GM11168 (cell line): ENCODE results near the gene ARHGEF7.
"Not testable (repeated sequence)": the region's sequence is repeated elsewhere in the genome, so short reads cannot be mapped to it uniquely, and the experiment has no call there.

Experiments
- in situ Hi-C: fragments of 300-500 bp; cut with MboI; formaldehyde crosslinking; loops from one replicate; pipeline ENCODE4 v1.12.0; 2022; ENCODE audit warnings: low sequenced_read_pairs; ENCODE audit not compliant: unreplicated experiment

Gene ARHGEF7

DNA sequence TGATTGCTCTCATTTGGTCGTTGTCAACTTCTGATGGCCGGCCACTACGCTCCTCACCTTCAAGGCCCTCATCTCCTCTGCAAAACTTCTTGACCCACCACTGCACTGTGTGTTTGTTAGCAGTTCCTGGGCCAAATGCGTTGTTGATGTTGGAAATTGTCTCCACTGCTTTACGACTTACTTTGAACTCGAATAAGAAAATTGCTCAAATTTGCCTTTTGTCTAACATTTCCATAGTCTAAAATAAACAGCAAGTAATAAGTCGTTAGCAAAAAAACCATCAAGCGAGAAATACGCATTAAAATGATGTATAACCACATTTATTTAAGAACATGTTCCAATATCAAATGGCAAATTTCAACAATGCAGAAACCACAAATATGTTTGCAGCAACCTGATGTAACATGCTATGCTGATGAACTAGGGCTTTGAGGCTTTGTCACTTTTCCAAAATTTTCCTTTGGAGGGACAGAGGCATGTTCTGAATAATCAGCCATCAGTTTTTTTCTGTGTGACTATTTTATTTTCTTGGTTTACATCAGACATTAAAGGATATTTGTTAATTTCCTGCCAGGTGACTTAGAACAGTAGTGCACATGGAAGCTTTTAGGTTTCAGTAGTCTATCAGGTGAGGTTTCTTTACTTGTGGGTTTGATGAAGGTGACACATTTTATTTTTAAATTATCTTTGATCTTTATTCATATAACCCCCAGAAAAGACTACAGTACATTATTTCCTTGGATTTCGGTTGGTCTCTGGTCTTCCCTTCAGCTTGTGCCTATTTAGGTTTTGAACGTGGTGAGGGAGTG, 130.7 kb downstream of the ARHGEF7 start:
- in situ Hi-C loops: no loop called here

DNA sequence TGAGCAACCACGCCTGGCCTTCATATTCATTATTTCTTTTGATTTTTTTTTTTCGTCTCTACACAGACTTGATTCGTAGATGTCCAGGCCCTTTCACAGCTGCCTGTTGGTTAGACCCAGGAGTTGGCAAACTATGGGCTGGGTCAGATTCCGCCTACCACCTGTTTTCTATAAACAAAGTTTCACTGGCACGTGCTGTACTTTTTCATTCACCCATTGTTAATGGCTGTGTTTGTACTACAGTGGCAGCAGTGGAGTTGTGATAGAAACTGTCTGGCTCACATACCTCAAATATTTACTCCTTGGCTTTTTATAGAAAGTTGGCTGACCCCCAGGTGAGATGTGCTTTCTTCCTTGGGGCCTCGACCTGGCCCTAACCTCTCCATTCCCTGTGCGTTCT, 132.4 kb downstream of the ARHGEF7 start:
- in situ Hi-C loops: no loop called here

DNA sequence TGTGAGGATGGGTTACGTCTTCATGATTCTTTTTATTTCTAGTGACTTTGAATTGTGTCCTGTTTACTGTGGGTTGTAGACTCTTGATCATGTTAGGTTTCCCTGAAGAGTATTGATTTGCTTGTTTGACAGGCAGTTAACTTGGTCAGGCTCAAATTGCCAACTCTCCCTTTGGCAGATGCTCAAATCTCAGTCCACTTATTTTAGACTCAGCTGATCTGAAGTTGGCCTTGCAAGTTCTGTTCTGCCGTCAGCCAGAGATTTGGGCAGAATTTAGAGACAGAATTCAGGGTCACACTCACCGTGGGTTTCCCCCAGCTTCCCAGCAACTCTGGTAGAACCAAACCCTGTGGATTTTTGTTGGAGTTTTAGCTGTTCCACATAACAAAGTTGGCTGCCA, 133.7 kb downstream of the ARHGEF7 start:
- in situ Hi-C loops: no loop called here

DNA sequence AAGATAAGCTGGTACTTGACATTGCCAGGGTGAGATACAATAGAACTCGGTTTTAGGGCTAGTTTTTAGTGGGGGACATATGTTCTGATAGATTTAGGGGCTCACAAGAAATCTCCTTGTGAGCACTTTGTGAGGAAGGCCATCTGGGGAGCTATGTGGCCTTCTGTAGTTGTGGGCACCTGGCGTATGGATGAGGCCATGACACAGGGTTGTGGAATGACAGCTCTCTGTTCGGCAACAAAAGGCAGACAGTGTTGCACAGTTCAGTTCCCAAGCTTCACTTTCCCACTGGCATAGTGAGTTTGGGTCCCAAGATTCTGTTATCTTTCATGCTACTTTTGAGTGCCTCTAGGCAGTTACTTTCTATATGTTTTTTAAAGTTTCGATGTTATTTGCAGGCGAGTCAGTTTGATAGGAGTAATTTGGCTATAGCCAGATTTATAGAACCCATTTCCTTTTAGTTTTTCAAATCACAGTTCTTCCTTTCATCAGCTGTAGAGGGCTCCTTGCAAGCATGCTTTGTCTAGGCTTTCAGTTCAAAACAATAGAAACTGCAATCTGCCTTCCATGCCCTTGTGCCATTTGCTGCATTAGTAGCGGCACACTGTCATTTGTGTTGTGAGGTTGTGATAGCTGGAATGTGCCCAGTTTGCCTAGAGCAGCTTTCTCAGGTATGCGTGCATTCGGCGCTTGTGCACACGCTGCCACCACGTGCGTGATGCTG, 134.7 kb downstream of the ARHGEF7 start:
- in situ Hi-C loops: no loop called here

DNA sequence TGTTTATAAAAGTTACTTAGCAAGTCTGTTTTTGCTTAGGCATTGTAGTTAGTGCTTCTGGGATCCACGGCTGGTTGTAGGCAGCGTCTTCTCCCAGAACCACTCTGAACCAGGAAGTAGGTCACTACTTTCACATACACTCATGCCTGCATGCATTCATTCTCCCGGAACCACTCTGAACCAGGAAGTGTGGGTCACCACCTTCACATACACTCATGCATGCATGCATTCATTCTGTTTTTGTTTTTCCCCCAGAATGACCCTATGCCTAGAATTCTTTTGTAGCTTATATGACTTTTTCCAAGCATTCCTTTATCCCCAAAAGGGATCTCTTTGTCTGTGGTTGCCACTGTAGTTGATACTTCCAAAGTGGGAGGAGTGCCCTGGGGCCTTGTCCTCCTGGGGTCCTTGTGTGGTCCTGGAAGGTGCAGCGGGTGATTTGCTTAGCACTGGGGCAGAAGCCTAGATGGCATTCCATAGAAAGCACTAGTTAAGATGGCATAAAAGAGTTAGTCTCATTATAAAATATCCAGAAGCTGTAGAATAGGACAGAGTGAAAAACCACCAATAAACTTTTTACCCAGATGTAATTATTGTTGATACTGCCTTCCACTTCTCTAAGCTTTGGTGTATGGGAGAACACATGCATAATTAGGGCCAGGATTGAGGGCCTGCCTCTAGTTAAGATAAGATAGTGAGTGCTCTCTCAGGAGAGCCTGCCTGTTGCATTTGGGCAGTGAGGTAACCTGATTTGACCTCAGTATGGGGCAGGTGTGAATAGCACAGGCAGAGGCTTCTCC, 136.7 kb downstream of the ARHGEF7 start:
- in situ Hi-C loops: no loop called here

DNA sequence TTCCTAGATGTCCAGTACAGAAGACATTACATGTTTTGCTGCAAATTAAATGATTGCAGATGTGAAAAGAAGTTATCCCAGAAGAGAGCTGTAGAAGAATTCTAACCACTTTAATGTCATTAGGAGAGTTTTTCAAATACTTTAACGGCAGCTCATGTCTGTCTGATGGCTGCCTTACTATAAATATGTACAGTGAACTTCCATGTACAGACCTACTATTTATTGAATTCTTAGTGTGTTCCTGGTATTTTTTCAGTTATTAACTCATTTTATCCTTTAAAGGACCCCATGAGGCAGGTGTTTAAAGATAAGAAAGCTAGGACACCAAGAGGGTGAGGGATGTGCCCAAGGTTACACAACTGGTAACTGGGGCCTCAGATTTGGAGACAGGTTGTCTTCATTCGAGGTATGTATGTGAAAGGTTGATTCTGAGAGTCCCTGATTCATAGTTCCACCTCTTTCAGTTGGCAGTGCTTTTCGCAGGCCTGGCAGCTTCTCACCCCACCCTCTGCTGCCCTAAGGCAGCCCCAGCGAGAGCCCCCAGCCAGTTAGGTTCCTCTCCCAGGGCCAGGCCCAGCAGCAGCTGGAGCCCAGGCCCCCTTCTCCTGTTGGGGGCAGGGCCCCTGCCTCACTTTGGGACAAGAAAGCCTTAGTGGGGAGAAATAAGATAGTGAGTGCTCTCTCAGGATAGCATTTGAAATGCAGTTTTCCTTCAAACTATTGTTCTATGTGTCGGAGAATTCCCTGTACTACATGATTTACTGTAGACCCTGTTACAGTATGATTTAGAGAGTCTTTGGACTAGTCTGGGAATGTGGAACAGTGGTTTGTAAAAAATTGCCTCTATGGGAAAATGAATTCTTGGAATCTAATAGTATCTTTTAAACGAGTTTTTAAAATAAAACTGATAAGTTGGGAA, 137.6 kb downstream of the ARHGEF7 start:
- in situ Hi-C loops: no loop called here

DNA sequence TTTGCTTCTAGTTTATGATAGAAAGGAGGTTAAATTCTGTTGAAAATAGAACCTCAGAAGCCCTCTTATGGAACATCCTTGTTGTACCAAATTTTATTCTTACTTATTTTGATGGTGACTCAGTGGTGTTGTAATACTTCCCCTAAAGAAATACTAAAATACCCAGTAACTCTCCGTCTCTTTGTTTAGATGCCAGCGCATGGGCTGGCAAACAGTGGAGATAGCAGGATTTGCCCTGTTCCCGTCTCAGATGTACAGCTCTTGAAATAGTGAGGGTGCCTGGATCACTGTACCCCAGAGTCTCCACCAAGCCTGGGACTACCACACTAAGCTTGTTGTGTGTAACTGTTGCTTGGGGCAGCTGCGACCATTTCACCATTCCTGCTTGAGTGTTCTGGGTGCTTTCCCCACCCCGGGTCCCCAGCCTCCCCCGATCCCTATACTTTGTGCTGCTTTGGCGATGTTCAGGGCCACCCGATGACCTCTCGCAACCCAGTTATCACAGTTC, 138.3 kb downstream of the ARHGEF7 start:
- in situ Hi-C loops: no loop called here

DNA sequence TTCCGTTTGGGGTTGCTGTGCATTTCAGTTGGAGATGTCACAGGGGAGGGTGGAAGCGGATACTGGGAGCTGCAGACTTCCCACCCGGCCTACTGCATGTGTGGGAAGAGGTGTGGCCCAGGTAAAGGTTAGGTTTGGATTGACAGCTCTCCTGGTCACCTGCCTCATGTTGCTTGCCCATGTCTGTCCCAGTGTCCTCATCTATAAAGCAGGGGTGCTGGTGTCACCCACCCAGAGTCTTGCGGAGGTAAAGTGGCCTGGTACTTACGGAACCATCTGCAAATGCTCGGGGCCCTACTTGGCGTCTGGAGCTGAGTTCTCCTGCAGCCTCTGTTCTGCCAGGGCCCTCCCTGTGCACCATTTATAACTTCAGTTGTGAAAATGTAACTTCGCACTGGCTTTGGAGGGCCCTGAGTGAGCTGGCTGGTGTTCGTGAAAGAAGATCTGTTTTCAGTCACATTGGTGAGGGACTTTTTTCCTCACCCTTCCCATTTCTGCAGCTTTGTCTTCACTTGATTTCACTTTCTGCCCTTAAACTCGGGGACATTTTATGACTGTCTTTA, 140.2 kb downstream of the ARHGEF7 start:
- in situ Hi-C loops: no loop called here

DNA sequence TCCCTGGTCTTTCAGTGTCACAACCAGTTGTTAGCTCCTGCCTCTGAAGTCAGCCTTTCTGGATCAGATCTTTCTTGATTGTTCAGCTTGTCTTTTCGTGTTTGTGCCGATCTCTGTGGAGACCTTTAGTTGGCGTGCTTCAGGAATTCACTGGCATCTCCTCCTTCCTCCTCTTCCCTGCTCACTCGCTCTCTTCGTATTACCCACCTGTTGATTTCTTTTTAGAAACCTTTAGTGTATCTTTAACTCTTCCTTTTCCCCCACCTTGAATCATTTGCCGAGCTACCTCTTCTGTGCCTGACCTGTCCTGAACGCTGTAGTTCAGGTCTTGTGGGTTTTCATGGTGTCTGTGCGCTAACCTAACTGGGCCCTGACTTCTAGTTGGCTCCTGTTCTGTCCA, 141.3 kb downstream of the ARHGEF7 start:
- in situ Hi-C loops: no loop called here

DNA sequence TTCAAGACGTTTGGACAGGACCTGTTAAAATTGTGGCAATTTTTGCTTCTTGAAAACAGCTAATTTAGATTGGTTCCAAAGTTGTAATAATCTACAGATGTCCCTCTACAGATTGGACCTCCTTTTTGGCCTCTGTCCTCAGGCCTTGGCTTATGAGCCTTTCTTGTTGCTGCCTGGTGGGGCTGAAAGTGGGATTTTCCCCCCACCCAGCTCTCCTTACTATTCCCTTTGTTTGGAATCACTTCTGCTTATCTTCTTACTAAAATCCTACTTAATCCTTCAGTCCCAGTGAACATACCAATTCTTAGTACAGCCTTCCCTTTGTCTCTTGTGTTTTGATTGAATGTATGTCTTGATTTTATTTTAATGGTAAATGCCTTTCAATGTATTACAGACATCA, 141.8 kb downstream of the ARHGEF7 start:
- in situ Hi-C loops: no loop called here

DNA sequence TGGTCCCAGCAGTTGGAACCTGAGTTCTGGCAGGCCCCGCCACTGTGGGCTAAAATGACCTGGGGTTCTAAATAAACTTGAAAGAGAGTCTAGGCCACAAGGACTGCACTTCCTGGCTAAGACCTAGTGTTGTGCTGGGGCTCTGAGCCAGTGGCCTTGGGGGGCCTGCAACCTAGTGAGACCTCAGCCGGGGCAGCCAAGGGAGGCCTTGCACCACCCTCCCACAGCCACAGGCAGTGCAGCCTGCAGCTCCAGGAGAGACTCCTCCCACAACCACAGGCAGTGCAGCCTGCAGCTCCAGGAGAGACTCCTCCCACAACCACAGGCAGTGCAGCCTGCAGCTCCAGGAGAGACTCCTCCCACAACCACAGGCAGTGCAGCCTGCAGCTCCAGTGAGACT, 142.8 kb downstream of the ARHGEF7 start:
- in situ Hi-C loops: not testable (repeated sequence)

DNA sequence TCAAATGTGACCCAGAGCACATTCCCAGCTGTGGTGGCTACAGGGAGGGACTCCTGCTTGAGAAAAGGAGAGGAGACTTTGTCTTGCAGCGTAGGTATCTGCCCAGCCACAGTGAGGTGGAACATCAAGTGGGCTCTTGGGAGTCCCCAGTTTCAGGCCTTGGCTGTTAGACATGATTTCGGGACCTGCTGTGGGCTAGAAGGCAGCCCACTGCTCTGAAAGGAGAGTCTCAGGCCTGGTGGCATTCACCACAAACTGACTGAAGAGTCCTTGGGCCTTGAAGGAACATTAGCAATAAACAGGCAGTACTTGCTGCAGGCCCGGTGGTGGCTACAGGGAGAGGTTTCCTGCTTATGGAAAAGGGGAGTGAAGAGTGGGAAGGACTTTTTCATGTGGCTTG, 143.5 kb downstream of the ARHGEF7 start:
- in situ Hi-C loops: no loop called here

DNA sequence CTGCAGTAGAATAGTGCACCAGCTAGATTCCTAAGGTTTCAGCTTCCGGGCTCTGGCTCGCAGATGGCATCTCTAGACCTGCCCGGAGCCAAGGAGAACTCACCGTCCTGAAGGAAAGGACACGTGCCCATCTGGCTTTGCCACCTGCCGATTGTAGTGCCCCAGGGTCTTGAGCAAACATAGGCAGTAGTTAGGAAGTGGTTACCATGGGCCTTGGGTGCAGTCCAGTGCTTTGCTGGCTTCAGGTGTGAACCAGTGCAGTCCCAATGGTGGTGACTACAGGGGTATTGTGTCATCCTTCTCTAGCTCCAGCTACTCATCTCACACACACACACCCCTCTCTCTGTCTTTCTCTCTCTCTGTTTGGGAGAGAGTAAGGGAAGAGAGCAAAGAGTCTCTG, 143.9 kb downstream of the ARHGEF7 start:
- in situ Hi-C loops: no loop called here

DNA sequence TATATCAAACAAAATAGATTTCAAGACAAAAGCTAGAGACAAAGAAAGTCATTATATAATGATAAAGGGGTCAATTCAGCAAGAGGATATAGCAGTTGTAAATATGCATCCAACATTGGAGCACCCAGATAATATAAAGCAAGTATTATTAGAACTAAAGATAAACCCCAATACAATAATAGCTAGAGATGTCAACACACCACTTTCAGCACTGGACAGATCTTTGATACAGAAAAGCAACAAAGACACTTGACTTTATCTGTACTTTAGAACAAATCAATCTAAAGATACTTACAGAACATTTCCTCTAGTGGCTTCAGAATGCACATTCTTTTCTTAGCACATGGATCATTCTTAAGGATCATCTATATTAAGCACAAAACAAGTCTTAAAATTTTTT, 146.2 kb downstream of the ARHGEF7 start:
- in situ Hi-C loops: no loop called here

DNA sequence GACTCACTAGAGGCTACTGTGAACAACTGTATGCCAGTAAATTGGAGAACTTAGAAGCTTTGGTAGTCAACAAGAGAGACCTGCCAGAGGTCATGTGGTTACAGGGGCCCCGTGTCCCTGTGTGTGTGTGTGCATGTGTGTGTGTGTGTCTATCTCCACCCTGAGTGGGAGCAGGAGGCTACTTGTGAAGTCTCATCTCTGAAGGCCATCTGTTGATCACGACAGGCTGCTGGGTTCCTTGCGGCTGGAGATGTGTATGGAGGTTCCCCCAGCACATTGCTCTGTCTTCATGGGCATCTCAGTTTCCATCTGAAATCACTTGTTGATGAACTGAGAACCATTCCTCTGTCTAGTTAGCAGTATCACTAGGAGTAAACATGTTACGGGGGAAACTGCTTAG, 147.2 kb downstream of the ARHGEF7 start:
- in situ Hi-C loops: no loop called here

DNA sequence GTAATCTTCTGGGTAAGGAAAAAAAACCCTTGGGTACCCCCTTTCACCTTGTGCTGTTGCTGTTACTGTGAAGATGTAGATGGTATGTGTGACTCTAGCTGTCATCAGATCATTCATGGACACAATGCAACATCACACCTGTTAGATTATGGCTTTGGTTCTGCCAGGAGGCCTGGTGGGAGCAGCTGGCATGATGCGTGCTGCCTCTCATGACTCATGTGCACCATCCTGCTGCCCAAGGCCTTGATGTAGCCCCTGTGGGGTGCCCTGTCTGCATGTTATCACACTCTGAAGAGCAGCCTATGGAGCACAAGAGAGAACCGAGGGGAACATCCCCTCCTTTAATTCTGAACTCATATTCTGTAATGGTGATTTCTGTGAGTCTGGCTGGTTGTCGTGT, 147.6 kb downstream of the ARHGEF7 start:
- in situ Hi-C loops: no loop called here

DNA sequence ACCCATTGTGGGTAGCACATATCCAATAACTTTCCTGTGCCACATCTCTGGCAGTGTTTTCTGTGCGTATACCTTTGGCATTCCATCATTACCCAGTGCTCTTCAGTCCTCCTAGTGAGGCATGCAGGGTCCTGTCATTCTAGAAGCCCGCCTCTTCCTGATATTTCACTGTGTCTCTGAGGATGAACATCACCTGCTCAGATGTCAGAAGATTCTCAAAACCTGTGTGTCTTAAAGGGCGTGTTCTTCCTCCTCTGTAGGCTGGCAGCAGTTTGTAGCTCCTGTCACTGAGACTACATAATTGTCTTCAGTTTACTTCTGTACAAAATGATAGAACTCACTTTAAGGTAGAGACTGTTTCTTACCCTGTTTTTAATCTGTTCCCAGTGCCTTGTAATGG, 148.5 kb downstream of the ARHGEF7 start:
- in situ Hi-C loops: no loop called here

DNA sequence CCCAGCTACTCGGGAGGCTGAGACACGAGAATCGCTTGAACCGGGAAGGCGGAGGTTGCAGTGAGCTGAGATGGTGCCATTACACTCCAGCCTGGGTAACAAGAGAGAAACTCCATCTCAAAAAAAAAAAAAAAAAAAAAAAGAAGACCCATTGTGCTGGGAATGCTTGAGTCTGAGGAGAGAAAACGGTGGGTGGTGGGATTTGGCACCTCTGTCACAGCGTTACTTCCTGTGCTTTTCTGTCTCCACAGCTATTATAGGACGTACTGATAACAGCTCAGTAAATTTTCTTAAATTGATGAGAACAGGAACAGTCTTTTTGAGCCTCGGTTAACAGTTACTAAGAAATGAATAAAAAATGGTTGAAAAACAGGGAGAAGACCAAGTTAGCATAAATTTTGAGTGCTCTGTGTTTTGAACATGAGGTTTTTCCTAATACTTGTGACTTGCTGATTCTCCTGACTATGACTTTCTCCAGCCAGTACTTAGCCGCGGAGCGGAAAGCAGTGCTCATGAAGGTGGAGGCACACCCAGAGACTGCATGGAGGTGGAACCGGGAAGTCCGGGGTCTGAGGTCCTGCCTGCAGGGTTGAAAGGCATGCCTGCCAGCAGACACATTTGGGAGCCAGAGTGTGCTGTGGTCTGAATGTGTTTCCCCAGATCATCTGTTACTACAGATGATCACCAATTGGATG, 150.0 kb downstream of the ARHGEF7 start:
- in situ Hi-C loops: no loop called here

DNA sequence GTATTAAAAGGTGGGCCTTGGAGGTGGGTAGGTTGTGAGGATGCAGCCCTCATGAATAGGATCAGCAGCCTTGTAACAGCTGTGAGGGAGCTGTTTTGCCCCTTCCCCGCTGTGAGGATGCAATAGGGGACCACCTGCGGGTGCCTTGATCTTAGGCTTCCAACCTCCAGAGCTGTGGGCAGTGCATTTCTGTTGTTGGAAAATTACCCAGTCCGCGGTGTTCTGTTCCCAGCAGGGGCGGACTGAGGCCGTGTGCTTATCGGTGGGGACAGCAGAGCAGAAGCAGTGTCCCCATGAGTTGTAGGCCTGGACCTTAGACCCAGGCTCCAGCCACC, 150.6 kb downstream of the ARHGEF7 start:
- in situ Hi-C loops: no loop called here
